Upper lobe of right lung (tissue), 1 donor: Measurements from ENCODE around the gene RAB2B. TPM values are rescaled to one million over a fixed set of nuclear protein-coding genes. Genes with fewer than 3 reads are reported as not detected.
A peak's percentile ranks its signal among the peaks of the same experiment; 100 is the strongest.

Experiments used
- ATAC-seq: fragments of 200-7000 bp; cut with Tn5 transposase; one replicate; pipeline ENCODE4 v1.9.1; 2020; ENCODE audit warnings: mild to moderate bottlenecking, moderate library complexity
- DNase-seq: peaks from one replicate; pipeline ENCODE4 v3.0.0-alpha.2; 2020
- H3K27ac ChIP-seq: fragments of 200-600 bp; one replicate; pipeline ENCODE4 v1.8.0; 2022
- H3K27me3 ChIP-seq: fragments of 200-600 bp; one replicate; pipeline ENCODE4 v1.8.0; 2022; ENCODE audit warnings: mild to moderate bottlenecking
- H3K36me3 ChIP-seq: fragments of 200-600 bp; one replicate; pipeline ENCODE4 v1.8.0; 2022
- H3K4me1 ChIP-seq: fragments of 200-600 bp; one replicate; pipeline ENCODE4 v1.8.0; 2022
- H3K4me3 ChIP-seq: fragments of 200-600 bp; one replicate; pipeline ENCODE4 v1.8.0; 2022; ENCODE audit warnings: mild to moderate bottlenecking
- H3K9me3 ChIP-seq: fragments of 200-600 bp; one replicate; pipeline ENCODE4 v1.8.0; 2022
- intact Hi-C: fragments of 100-400 bp; cut with DNase I; formaldehyde crosslinking; loops from one replicate; pipeline ENCODE4 v1.11.0; 2022
- total RNA-seq: library from RNA; stranded (reverse); fragmentation: NEBNext Ultra II Directional; extraction: Animal tissue kit (Norgen Biotek cat#: 25700); gene quantifications from one replicate; pipeline ENCODE4 v1.2.1, GENCODE V29; 2021
- TF ChIP-seq, protein P1 (sequence below): fragments of 200-600 bp; IDR thresholded peaks from one replicate; pipeline ENCODE4 v1.8.0; 2022; ENCODE audit warnings: antibody characterized with exemption
- donor health status: DM: no; HTN: yes; CAD: no; lungs with severe emphysema.

Gene RAB2B
- total RNA-seq, 1 donor from 2014 or later, result 36.9 TPM

GRCh38 chr14:21509432-21510143 lies 32.8 kb upstream of the RAB2B start:
- TF ChIP-seq, protein P1, sequence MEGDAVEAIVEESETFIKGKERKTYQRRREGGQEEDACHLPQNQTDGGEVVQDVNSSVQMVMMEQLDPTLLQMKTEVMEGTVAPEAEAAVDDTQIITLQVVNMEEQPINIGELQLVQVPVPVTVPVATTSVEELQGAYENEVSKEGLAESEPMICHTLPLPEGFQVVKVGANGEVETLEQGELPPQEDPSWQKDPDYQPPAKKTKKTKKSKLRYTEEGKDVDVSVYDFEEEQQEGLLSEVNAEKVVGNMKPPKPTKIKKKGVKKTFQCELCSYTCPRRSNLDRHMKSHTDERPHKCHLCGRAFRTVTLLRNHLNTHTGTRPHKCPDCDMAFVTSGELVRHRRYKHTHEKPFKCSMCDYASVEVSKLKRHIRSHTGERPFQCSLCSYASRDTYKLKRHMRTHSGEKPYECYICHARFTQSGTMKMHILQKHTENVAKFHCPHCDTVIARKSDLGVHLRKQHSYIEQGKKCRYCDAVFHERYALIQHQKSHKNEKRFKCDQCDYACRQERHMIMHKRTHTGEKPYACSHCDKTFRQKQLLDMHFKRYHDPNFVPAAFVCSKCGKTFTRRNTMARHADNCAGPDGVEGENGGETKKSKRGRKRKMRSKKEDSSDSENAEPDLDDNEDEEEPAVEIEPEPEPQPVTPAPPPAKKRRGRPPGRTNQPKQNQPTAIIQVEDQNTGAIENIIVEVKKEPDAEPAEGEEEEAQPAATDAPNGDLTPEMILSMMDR, result no peak
- intact Hi-C loops, result no loop called here
- DNase-seq, result no peak
- no peak for ATAC-seq
- Histone ChIP-seq H3K4me3 (peak overlapping the region; percentile 97), H3K36me3 (peaks cover 10% of the 10 kb centered on the region), H3K4me1 (peaks cover 33% of the 10 kb centered on the region), H3K27ac (no peak overlapping the region), H3K9me3 (no peaks in the 10 kb centered on the region), H3K27me3 (no peaks in the 10 kb centered on the region)

- Histone ChIP-seq H3K4me1 (peaks cover 31% of the 10 kb centered on the region), H3K4me3 (no peak overlapping the region), H3K36me3 (peaks cover 34% of the 10 kb centered on the region), H3K27ac (no peak overlapping the region), H3K27me3 (no peaks in the 10 kb centered on the region), H3K9me3 (no peaks in the 10 kb centered on the region)
- DNase-seq, result no peak
- no peak for ATAC-seq
- TF ChIP-seq, protein P1, result no peak
- intact Hi-C loops, result no loop called here
These were observed 29.8 kb upstream of the RAB2B start for GRCh38 chr14:21506557-21506956.

- H3K36me3 ChIP-seq, result peaks cover 48% of the 10 kb centered on the region
These were observed 28.3 kb upstream of the RAB2B start for GRCh38 chr14:21505012-21505553.

DNA sequence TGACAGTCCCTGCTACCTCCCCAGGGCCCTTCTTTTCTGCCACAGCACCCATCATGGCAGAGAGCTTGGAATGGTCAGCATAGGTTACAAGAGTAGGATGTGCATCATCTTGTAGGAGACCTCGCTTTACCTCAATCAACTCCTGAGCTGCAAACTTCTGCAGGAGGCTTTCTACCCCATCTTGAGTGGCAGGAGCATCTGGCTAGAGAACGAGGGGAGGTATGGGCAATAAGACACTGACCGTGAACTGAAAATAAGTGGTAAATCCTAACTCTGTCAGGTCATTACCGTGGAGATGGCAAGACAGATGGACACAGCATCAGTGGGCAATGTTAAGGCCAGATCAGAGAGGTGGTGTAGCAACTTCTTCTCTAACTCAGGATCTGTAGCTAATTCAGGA lies 26.6 kb upstream of the RAB2B start:
- ATAC-seq, result no peak
- no peaks in the 10 kb centered on the region for H3K27me3 ChIP-seq
- H3K9me3 ChIP-seq, result no peaks in the 10 kb centered on the region
- TF ChIP-seq, protein P1, result no peak
- no peak for DNase-seq
- no peak overlapping the region for H3K27ac ChIP-seq
- intact Hi-C loops, result no loop called here
- peaks cover 13% of the 10 kb centered on the region for H3K4me1 ChIP-seq
- H3K36me3 ChIP-seq, result peaks cover 65% of the 10 kb centered on the region
- H3K4me3 ChIP-seq, result no peak overlapping the region

More at GRCh38 chr14:21505012-21505553, 28.3 kb upstream of the RAB2B start:
- intact Hi-C loops, result no loop called here
- no peak for DNase-seq
- TF ChIP-seq, protein P1, result no peak
- ATAC-seq, result peak; percentile 35
- Histone ChIP-seq H3K4me3 (no peak overlapping the region), H3K4me1 (peaks cover 26% of the 10 kb centered on the region), H3K27me3 (no peaks in the 10 kb centered on the region), H3K9me3 (no peaks in the 10 kb centered on the region), H3K27ac (no peak overlapping the region)

DNA sequence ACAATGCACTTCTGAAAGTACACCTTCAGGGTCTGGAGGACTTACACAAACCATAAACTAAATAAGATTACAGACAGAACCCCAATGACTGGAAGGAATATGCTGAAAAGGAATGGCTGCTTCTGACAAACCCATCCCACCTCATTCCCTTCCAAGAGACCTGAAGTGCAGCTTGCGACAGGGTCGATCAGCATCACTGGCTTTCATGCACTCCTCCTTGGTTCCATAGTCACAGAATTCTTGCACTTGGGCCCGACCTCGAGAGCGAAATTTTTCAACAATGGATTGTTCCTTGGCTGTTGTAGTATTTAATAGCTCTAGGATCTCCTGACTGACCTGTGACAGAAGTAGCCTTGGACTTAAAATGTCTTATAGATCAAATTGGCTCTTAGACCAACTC lies 24.8 kb upstream of the RAB2B start:
- DNase-seq, result no peak
- H3K27ac ChIP-seq, result no peak overlapping the region
- no peak overlapping the region for H3K4me3 ChIP-seq
- intact Hi-C loops, result no loop called here
- H3K4me1 ChIP-seq, result peaks cover 13% of the 10 kb centered on the region
- H3K9me3 ChIP-seq, result no peaks in the 10 kb centered on the region
- TF ChIP-seq, protein P1, result no peak
- H3K27me3 ChIP-seq, result no peaks in the 10 kb centered on the region
- H3K36me3 ChIP-seq, result peaks cover 74% of the 10 kb centered on the region
- ATAC-seq, result no peak
